DND-41 (cell line): Measurements from ENCODE around the gene GTSE1.

Experiments used
- ATAC-seq: fragments of 200-7000 bp; cut with Tn5 transposase; 3 replicates; pipeline ENCODE4 v1.9.1; 2021; ENCODE audit warnings: low read depth; ENCODE audit not compliant: insufficient read depth
- DNase-seq: peaks from one replicate; pipeline ENCODE4 v3.0.0-alpha.2; 2020
- H2AFZ ChIP-seq: 2 replicates; pipeline ENCODE4 v1.6.0; 2012; ENCODE audit warnings: low read depth, low read length
- H3K27ac ChIP-seq: 2 replicates; pipeline ENCODE4 v1.5.1; 2012; ENCODE audit warnings: low read length, inconsistent platforms
- H3K27me3 ChIP-seq: fragments of 200-600 bp; sonication (generic); 2 replicates; pipeline ENCODE4 v1.6.0; 2012; ENCODE audit warnings: low read length, mild to moderate bottlenecking, inconsistent platforms; ENCODE audit not compliant: insufficient read depth, poor library complexity
- H3K36me3 ChIP-seq: 2 replicates; pipeline ENCODE4 v1.5.1; 2012; ENCODE audit warnings: low read length, inconsistent platforms; ENCODE audit not compliant: insufficient read depth
- H3K4me1 ChIP-seq: 2 replicates; pipeline ENCODE4 v1.5.1; 2012; ENCODE audit warnings: mild to moderate bottlenecking, low read length; ENCODE audit not compliant: insufficient read depth
- H3K4me2 ChIP-seq: 2 replicates; pipeline ENCODE4 v1.6.0; 2012; ENCODE audit warnings: mild to moderate bottlenecking, moderate library complexity, low read length, inconsistent platforms; ENCODE audit not compliant: insufficient read depth
- H3K4me3 ChIP-seq, 2 experiments: fragments of 200-600 bp in 1 of 2; shearing (Covaris generic) in 1 of 2; 2 replicates each; pipeline ENCODE4 v1.5.1; 2012 to 2016; ENCODE audit warnings: inconsistent platforms in 2 of 2, low read length in 2 of 2, mild to moderate bottlenecking in 2 of 2, low read depth in 1 of 2, moderate library complexity in 1 of 2
- H3K79me2 ChIP-seq: 2 replicates; pipeline ENCODE4 v1.6.0; 2012; ENCODE audit warnings: low read length, inconsistent platforms; ENCODE audit not compliant: insufficient read depth
- H3K9ac ChIP-seq: 2 replicates; pipeline ENCODE4 v1.6.0; 2012; ENCODE audit warnings: low read depth, mild to moderate bottlenecking, inconsistent platforms, low read length, moderate library complexity
- H3K9me3 ChIP-seq: 2 replicates; pipeline ENCODE4 v1.5.1; 2012; ENCODE audit warnings: low read length, moderate library complexity, mild to moderate bottlenecking, inconsistent platforms; ENCODE audit not compliant: insufficient read depth, severe bottlenecking
- H4K20me1 ChIP-seq: 2 replicates; pipeline ENCODE4 v1.6.0; 2012; ENCODE audit warnings: low read length; ENCODE audit not compliant: insufficient read depth
- CTCF ChIP-seq: IDR thresholded peaks from 2 replicates; pipeline ENCODE4 v1.5.1; 2012; ENCODE audit warnings: borderline replicate concordance, low read length, moderate library complexity, mild to moderate bottlenecking; ENCODE audit not compliant: poor library complexity, severe bottlenecking; ENCODE audit errors: extremely low read depth
- EZH2 ChIP-seq: IDR thresholded peaks from 3 replicates; pipeline ENCODE4 v1.6.1; 2012; ENCODE audit warnings: borderline replicate concordance, low read depth, mild to moderate bottlenecking, moderate library complexity, low read length, inconsistent platforms; ENCODE audit not compliant: severe bottlenecking

Gene GTSE1

GRCh38 chr22:46355369-46355995 is 58.8 kb downstream of the GTSE1 start:
- DNase-seq (peak; percentile 72), ATAC-seq (peak; percentile 71)
- no peaks in the 10 kb centered on the region for H3K79me2 ChIP-seq
- H3K36me3 ChIP-seq: peaks cover 72% of the 10 kb centered on the region
- no peak overlapping the region for H3K4me2 ChIP-seq
- H3K4me3 ChIP-seq: no peak overlapping the region
- no peaks in the 10 kb centered on the region for H3K9me3 ChIP-seq
- H3K9ac ChIP-seq: no peak overlapping the region
- TF ChIP-seq EZH2 (no peak), CTCF (peak; percentile 90)
- no peaks in the 10 kb centered on the region for H3K4me1 ChIP-seq
- no peak overlapping the region for H3K27ac ChIP-seq
- no peak overlapping the region for H2AFZ ChIP-seq
- H3K27me3 ChIP-seq: no peaks in the 10 kb centered on the region
- peaks cover 51% of the 10 kb centered on the region for H4K20me1 ChIP-seq

- Histone ChIP-seq H3K4me1 (no peaks in the 10 kb centered on the region), H3K36me3 (peaks cover 66% of the 10 kb centered on the region), H2AFZ (no peak overlapping the region)
These were observed 59.4 kb downstream of the GTSE1 start for GRCh38 chr22:46355996-46356471.

GRCh38 chr22:46356496-46357480 is 60.1 kb downstream of the GTSE1 start:
- Histone ChIP-seq H3K4me3 (no peak overlapping the region), H3K4me1 (no peaks in the 10 kb centered on the region), H3K9me3 (no peaks in the 10 kb centered on the region), H3K27ac (no peak overlapping the region), H3K27me3 (no peaks in the 10 kb centered on the region), H2AFZ (no peak overlapping the region), H3K9ac (no peak overlapping the region), H3K79me2 (no peaks in the 10 kb centered on the region), H4K20me1 (peaks cover 46% of the 10 kb centered on the region), H3K4me2 (no peak overlapping the region), H3K36me3 (peaks cover 59% of the 10 kb centered on the region)
- DNase-seq (no peak), ATAC-seq (no peak)
- TF ChIP-seq CTCF: no peak
- TF ChIP-seq EZH2: no peak

More at GRCh38 chr22:46355996-46356471, 59.4 kb downstream of the GTSE1 start:
- H3K4me2 ChIP-seq: no peak overlapping the region
- no peak for DNase-seq
- ATAC-seq: no peak
- H3K9ac ChIP-seq: no peak overlapping the region
- H3K27ac ChIP-seq: no peak overlapping the region
- H3K79me2 ChIP-seq: no peaks in the 10 kb centered on the region
- H3K4me3 ChIP-seq: no peak overlapping the region
- no peaks in the 10 kb centered on the region for H3K9me3 ChIP-seq
- peaks cover 46% of the 10 kb centered on the region for H4K20me1 ChIP-seq
- TF ChIP-seq CTCF (no peak), EZH2 (no peak)
- H3K27me3 ChIP-seq: no peaks in the 10 kb centered on the region
